ENCODE results near the gene ARSI. TPM values are rescaled to one million over a fixed set of nuclear protein-coding genes. Genes with fewer than 3 reads are reported as not detected.

Gene ARSI
- total and polyA plus RNA-seq, 2 of the 13 experiments (the other 11 are each of a cell fraction or from before 2014, with no cell fraction given), result 4.2 to 33.9 TPM

DNA sequence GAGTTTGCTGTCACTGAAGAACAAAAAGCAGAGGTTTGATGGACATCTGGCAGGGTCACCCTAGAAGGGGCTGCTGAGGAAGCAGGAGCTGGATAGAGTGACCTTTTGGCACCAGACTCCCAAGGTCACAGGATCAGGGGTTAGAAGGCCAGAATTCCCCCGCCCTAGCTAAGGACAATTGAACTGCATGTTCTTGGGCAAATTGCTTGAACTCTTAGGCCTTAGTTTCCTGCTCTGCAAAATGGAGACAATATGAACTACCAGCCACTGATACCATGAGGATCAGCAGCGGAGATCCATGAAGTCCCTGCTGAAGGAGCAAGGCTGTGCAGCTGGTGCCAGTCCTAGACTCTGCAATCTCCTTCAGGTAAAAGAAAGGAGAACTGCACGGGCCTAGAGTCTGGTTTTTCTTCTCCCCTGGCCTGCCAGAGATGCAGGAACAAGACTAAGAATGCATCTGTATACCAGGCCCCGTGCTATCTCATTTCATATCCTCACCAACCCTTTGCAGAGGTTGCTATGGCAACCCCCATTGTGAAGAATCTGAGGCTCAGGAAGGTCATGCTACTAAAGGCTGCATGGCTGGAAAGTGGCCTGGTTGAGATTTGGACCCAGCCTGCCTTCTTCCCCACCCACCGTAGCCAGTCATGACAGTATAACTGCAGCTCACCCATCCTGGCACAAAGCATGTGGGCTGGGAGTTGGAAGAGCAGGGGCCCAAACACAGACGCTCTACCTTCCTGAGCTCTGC, 46.9 kb downstream of the ARSI start (continued):
- 0 out of 2 replicates have a peak, but pooled peaks have one; percentile 44 for TF ChIP-seq ZNF3 (CRISPR knock-in tag; IDR thresholded peaks at IDR 0.05)
- TF ChIP-seq SATB2 (CRISPR knock-in tag; IDR thresholded peaks at IDR 0.05), result no peak
- TF ChIP-seq HNRNPH1 (optimal IDR thresholded peaks at IDR 0.05; ENCODE audit: low read depth, low read length), result no peak
- TF ChIP-seq ZNF629 (CRISPR knock-in tag; conservative IDR thresholded peaks at IDR 0.05), result peak; percentile 69
- no peak for TF ChIP-seq FOXO4 (CRISPR knock-in tag; conservative IDR thresholded peaks at IDR 0.05)
- TF ChIP-seq, protein P1, sequence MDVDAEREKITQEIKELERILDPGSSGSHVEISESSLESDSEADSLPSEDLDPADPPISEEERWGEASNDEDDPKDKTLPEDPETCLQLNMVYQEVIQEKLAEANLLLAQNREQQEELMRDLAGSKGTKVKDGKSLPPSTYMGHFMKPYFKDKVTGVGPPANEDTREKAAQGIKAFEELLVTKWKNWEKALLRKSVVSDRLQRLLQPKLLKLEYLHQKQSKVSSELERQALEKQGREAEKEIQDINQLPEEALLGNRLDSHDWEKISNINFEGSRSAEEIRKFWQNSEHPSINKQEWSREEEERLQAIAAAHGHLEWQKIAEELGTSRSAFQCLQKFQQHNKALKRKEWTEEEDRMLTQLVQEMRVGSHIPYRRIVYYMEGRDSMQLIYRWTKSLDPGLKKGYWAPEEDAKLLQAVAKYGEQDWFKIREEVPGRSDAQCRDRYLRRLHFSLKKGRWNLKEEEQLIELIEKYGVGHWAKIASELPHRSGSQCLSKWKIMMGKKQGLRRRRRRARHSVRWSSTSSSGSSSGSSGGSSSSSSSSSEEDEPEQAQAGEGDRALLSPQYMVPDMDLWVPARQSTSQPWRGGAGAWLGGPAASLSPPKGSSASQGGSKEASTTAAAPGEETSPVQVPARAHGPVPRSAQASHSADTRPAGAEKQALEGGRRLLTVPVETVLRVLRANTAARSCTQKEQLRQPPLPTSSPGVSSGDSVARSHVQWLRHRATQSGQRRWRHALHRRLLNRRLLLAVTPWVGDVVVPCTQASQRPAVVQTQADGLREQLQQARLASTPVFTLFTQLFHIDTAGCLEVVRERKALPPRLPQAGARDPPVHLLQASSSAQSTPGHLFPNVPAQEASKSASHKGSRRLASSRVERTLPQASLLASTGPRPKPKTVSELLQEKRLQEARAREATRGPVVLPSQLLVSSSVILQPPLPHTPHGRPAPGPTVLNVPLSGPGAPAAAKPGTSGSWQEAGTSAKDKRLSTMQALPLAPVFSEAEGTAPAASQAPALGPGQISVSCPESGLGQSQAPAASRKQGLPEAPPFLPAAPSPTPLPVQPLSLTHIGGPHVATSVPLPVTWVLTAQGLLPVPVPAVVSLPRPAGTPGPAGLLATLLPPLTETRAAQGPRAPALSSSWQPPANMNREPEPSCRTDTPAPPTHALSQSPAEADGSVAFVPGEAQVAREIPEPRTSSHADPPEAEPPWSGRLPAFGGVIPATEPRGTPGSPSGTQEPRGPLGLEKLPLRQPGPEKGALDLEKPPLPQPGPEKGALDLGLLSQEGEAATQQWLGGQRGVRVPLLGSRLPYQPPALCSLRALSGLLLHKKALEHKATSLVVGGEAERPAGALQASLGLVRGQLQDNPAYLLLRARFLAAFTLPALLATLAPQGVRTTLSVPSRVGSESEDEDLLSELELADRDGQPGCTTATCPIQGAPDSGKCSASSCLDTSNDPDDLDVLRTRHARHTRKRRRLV (CRISPR knock-in tag; IDR thresholded peaks at IDR 0.05), result no peak
- no peak for TF ChIP-seq ZNF451 (CRISPR knock-in tag; IDR thresholded peaks at IDR 0.05)
- peak; percentile 75 for TF ChIP-seq RFX3 (CRISPR knock-in tag; IDR thresholded peaks at IDR 0.05)
